Bronchial epithelial cell (primary cell): ENCODE measurements around the gene LIPA. TPM values are rescaled to one million over a fixed set of nuclear protein-coding genes. Genes with fewer than 3 reads are reported as not detected.

ENCODE experiments used
- DNase-seq: peaks from one replicate; pipeline ENCODE4 v3.0.0-alpha.2; 2010; ENCODE audit warnings: low read depth
- FAIRE-seq: peaks from 2 replicates; lab custom pipeline; 2011; peaks lifted over from hg19 to GRCh38; lab: Jason Lieb, UNC
- H3K27me3 ChIP-seq: 2 replicates; pipeline ENCODE4 v1.5.1; 2011; ENCODE audit warnings: low read length; ENCODE audit not compliant: control insufficient read depth, insufficient read depth
- H3K36me3 ChIP-seq: 2 replicates; pipeline ENCODE4 v1.5.1; 2011; ENCODE audit warnings: low read length; ENCODE audit not compliant: control insufficient read depth, insufficient read depth
- H3K4me3 ChIP-seq: 2 replicates; pipeline ENCODE4 v1.5.1; 2011; ENCODE audit warnings: mild to moderate bottlenecking, low read depth, low read length, control low read depth
- CTCF ChIP-seq: IDR thresholded peaks from 2 replicates; pipeline ENCODE4 v1.5.1; 2011; ENCODE audit warnings: mild to moderate bottlenecking, moderate library complexity, low read length, control low read depth, inconsistent platforms; ENCODE audit not compliant: insufficient read depth, severe bottlenecking
- total RNA-seq: library from RNA; depleted of rRNA; stranded (reverse); fragments of >200 nt; gene quantifications from 2 replicates; pipeline ENCODE4 v1.2.1, GENCODE V29; 2014

Gene LIPA
- total RNA-seq, 1 donor from 2014 or later: 20.8 TPM

GRCh38 chr10:89215511-89215910 lies 36.1 kb downstream of the LIPA start:
- no peak for DNase-seq
- TF ChIP-seq CTCF: no peak
- FAIRE-seq: no peak
- Histone ChIP-seq H3K4me3 (no peak overlapping the region), H3K36me3 (no peaks in the 10 kb centered on the region), H3K27me3 (no peaks in the 10 kb centered on the region)

- Histone ChIP-seq H3K4me3 (no peak overlapping the region), H3K36me3 (no peaks in the 10 kb centered on the region), H3K27me3 (no peaks in the 10 kb centered on the region)
- DNase-seq (no peak), FAIRE-seq (no peak)
- no peak for TF ChIP-seq CTCF
Observed at GRCh38 chr10:89214566-89215165, 36.9 kb downstream of the LIPA start.

GRCh38 chr10:89213191-89213808 lies 38.3 kb downstream of the LIPA start:
- no peak for FAIRE-seq
- peak; percentile 43 for DNase-seq
- Histone ChIP-seq H3K4me3 (no peak overlapping the region), H3K27me3 (peaks cover 3% of the 10 kb centered on the region), H3K36me3 (no peaks in the 10 kb centered on the region)
- peak; percentile 56 for TF ChIP-seq CTCF

GRCh38 chr10:89210794-89211425 lies 40.7 kb downstream of the LIPA start:
- H3K36me3 ChIP-seq: no peaks in the 10 kb centered on the region
- no peak for TF ChIP-seq CTCF
- H3K4me3 ChIP-seq: no peak overlapping the region
- DNase-seq: no peak
- FAIRE-seq: no peak
- peaks cover 10% of the 10 kb centered on the region for H3K27me3 ChIP-seq

GRCh38 chr10:89209718-89210117 lies 41.9 kb downstream of the LIPA start:
- no peak for DNase-seq
- peaks cover 11% of the 10 kb centered on the region for H3K27me3 ChIP-seq
- FAIRE-seq: no peak
- TF ChIP-seq CTCF: no peak
- no peak overlapping the region for H3K4me3 ChIP-seq
- H3K36me3 ChIP-seq: no peaks in the 10 kb centered on the region
